GM23338 (cell line): ENCODE data around the gene SBSN. TPM values are rescaled to one million over a fixed set of nuclear protein-coding genes. Genes with fewer than 3 reads are reported as not detected.

Experiments used
- ATAC-seq: fragments of 200-7000 bp; cut with Tn5 transposase; 3 replicates; pipeline ENCODE4 v1.9.1; 2020
- DNase-seq: peaks from one replicate; pipeline ENCODE4 v3.0.0-alpha.2; 2015; ENCODE audit warnings: low spot score
- H2AFZ ChIP-seq: fragments of 200-600 bp; sonication (generic); 2 replicates; pipeline ENCODE4 v1.8.0; 2016; ENCODE audit warnings: antibody characterized with exemption, mild to moderate bottlenecking, moderate library complexity
- H3F3A ChIP-seq: fragments of 200-600 bp; sonication (generic); replicated peaks from 2 replicates; pipeline ENCODE4 v1.8.0; 2017; ENCODE audit warnings: antibody characterized with exemption, mixed run types, low read depth
- H3K27ac ChIP-seq: fragments of 200-600 bp; sonication (generic); 2 replicates; pipeline ENCODE4 v1.6.1; 2016; ENCODE audit warnings: low read depth
- H3K27me3 ChIP-seq: fragments of 200-600 bp; sonication (generic); 2 replicates; pipeline ENCODE4 v1.8.0; 2016; ENCODE audit warnings: mild to moderate bottlenecking, mixed run types, moderate library complexity; ENCODE audit not compliant: insufficient read depth
- H3K36me3 ChIP-seq: fragments of 200-600 bp; sonication (generic); 2 replicates; pipeline ENCODE4 v1.8.0; 2016; ENCODE audit warnings: mild to moderate bottlenecking; ENCODE audit not compliant: insufficient read depth
- H3K4me1 ChIP-seq: fragments of 200-600 bp; sonication (generic); 2 replicates; pipeline ENCODE4 v1.8.0; 2016; ENCODE audit warnings: mild to moderate bottlenecking, moderate library complexity; ENCODE audit not compliant: insufficient read depth
- H3K4me2 ChIP-seq: fragments of 200-600 bp; sonication (generic); 2 replicates; pipeline ENCODE4 v1.7.1; 2017; ENCODE audit warnings: mixed run types
- H3K4me3 ChIP-seq: fragments of 200-600 bp; sonication (generic); 2 replicates; pipeline ENCODE4 v1.6.1; 2016; ENCODE audit warnings: mixed run types
- H3K79me2 ChIP-seq: fragments of 200-600 bp; sonication (generic); replicated peaks from 2 replicates; pipeline ENCODE4 v1.8.0; 2017; ENCODE audit warnings: mild to moderate bottlenecking; ENCODE audit not compliant: insufficient read depth
- H3K9me2 ChIP-seq: fragments of 200-600 bp; sonication (generic); 2 replicates; pipeline ENCODE4 v1.8.0; 2017; ENCODE audit not compliant: insufficient read depth
- H4K20me1 ChIP-seq: fragments of 200-600 bp; sonication (generic); replicated peaks from 2 replicates; pipeline ENCODE4 v1.8.0; 2017; ENCODE audit warnings: mild to moderate bottlenecking; ENCODE audit not compliant: insufficient read depth
- H3K27ac Mint-ChIP-seq: 2 replicates; pipeline ENCODE4 v1.8.0; 2020; ENCODE audit warnings: inconsistent platforms, mild to moderate bottlenecking, moderate library complexity, mixed read lengths
- H3K27me3 Mint-ChIP-seq: 3 replicates; pipeline ENCODE4 v1.8.0; 2022; ENCODE audit warnings: low read depth, mild to moderate bottlenecking, moderate library complexity, mixed read lengths, inconsistent platforms; ENCODE audit not compliant: insufficient read depth, poor library complexity
- H3K36me3 Mint-ChIP-seq: 3 replicates; pipeline ENCODE4 v1.8.0; 2021; ENCODE audit warnings: low read depth, mild to moderate bottlenecking, inconsistent platforms, moderate library complexity, mixed read lengths
- H3K4me1 Mint-ChIP-seq: 3 replicates; pipeline ENCODE4 v1.8.0; 2020; ENCODE audit warnings: mild to moderate bottlenecking, inconsistent platforms, mixed read lengths
- H3K4me3 Mint-ChIP-seq: 3 replicates; pipeline ENCODE4 v1.8.0; 2021; ENCODE audit warnings: moderate library complexity, mild to moderate bottlenecking, inconsistent platforms, mixed read lengths
- H3K9me3 Mint-ChIP-seq: 3 replicates; pipeline ENCODE4 v1.8.0; 2020; ENCODE audit warnings: moderate library complexity, mild to moderate bottlenecking, inconsistent platforms, mixed read lengths
- CREB1 ChIP-seq: fragments of 250-450 bp; sonication (Bioruptor Pico); IDR thresholded peaks from 2 replicates; pipeline ENCODE4 v1.5.0; 2020; ENCODE audit warnings: low read depth, mild to moderate bottlenecking, moderate library complexity
- CTCF ChIP-seq, 2 experiments: fragments of 200-600 bp in 1 of 2; sonication (generic) in 1 of 2; conservative IDR thresholded peaks; 2 replicates each; pipeline versions ENCODE4 v1.5.1 to v1.6.1; 2016 to 2017; ENCODE audit warnings: antibody characterized with exemption in 2 of 2, low read depth in 2 of 2, mild to moderate bottlenecking in 2 of 2, moderate library complexity in 1 of 2
- EZH2 ChIP-seq: fragments of 200-600 bp; sonication (generic); IDR thresholded peaks from one replicate; pipeline ENCODE4 v1.8.0; 2017; ENCODE audit warnings: antibody characterized with exemption, mild to moderate bottlenecking, low read depth; ENCODE audit not compliant: unreplicated experiment
- NANOG ChIP-seq: IDR thresholded peaks from 2 replicates; pipeline ENCODE4 v1.6.1; 2016; ENCODE audit warnings: antibody characterized with exemption, borderline replicate concordance
- REST ChIP-seq: IDR thresholded peaks from one replicate; pipeline ENCODE4 v1.6.1; 2018; ENCODE audit warnings: antibody characterized with exemption; ENCODE audit not compliant: unreplicated experiment
- ZNF331 ChIP-seq: fragments of 250-450 bp; sonication (Bioruptor Pico); IDR thresholded peaks from 2 replicates; pipeline ENCODE4 v1.5.0; 2020; ENCODE audit warnings: low read depth, mild to moderate bottlenecking, moderate library complexity
- polyA plus RNA-seq: library from polyadenylated mRNA; unstranded; fragments of >200 nt; fragmentation: Nextera tagmentation; extraction: Ambion mirVana; gene quantifications from 2 replicates; pipeline ENCODE4 v1.2.1, GENCODE V29; 2016
- total RNA-seq: library from RNA; depleted of rRNA; stranded (reverse); fragments of >200 nt; shearing (Covaris generic); gene quantifications from 2 replicates; pipeline ENCODE4 v1.2.3, GENCODE V29; 2014; rRNA removed

The SBSN gene
- total and polyA plus RNA-seq, 2 experiments from 2014 or later: 0.39 TPM; not detected in 1

- Histone ChIP-seq H3K4me3 (no peak overlapping the region), H4K20me1 (no peaks in the 10 kb centered on the region), H3F3A (no peaks in the 10 kb centered on the region), H3K9me2 (no peaks in the 10 kb centered on the region), H2AFZ (no peak overlapping the region), H3K79me2 (no peaks in the 10 kb centered on the region), H3K27ac (no peak overlapping the region), H3K36me3 (no peaks in the 10 kb centered on the region), H3K4me1 (peaks cover 9% of the 10 kb centered on the region; the same call in 1 of the 2 replicates), H3K27me3 (no peaks in the 10 kb centered on the region), H3K4me2 (no peak overlapping the region)
- Mint-ChIP-seq H3K9me3 (no peaks in the 10 kb centered on the region; the same call in 2 of the 3 replicates), H3K4me1 (peaks cover 9% of the 10 kb centered on the region; the same call in 2 of the 3 replicates), H3K4me3 (no peak overlapping the region), H3K36me3 (no peaks in the 10 kb centered on the region), H3K27ac (no peak overlapping the region), H3K27me3 (peaks cover 23% of the 10 kb centered on the region)
- no peak for TF ChIP-seq NANOG
- TF ChIP-seq REST: no peak
- TF ChIP-seq EZH2: no peak
- no peak for TF ChIP-seq ZNF331 (CRISPR knock-in tag)
- TF ChIP-seq CTCF (conservative IDR thresholded peaks at IDR 0.05; ENCODE audit: low read depth in 2 of 2): no peak
- TF ChIP-seq CREB1 (CRISPR knock-in tag): no peak
- DNase-seq (no peak), ATAC-seq (no peak)
Observed at GRCh38 chr19:35474104-35474503, 54.0 kb downstream of the SBSN start.

Other genes starting within 250 kb of the SBSN start
- not detected in 2 replicates for gene HAMP, start 245.8 kb downstream of the SBSN start, total RNA-seq
- 0.65 TPM in 1 of 2 replicates, not detected in the other for gene HAMP, start 245.8 kb downstream of the SBSN start, polyA plus RNA-seq
- gene MAG, start 236.2 kb downstream of the SBSN start, total RNA-seq: 1.3 and 1.8 TPM in 2 replicates
- gene MAG, start 236.2 kb downstream of the SBSN start, polyA plus RNA-seq: 0.61 and 0.85 TPM in 2 replicates
- 0.10 and 0.12 TPM in 2 replicates for gene CD22, start 199.1 kb downstream of the SBSN start, total RNA-seq
- 0.32 and 0.66 TPM in 2 replicates for gene CD22, start 199.1 kb downstream of the SBSN start, polyA plus RNA-seq
- gene FFAR1, start 180.4 kb downstream of the SBSN start, total RNA-seq: not detected in 2 replicates
- not detected in 2 replicates for gene FFAR1, start 180.4 kb downstream of the SBSN start, polyA plus RNA-seq
- gene FFAR3, start 169.9 kb downstream of the SBSN start, total RNA-seq: 0.35 TPM in 1 of 2 replicates, not detected in the other
- not detected in 2 replicates for gene FFAR3, start 169.9 kb downstream of the SBSN start, polyA plus RNA-seq
- gene GPR42, start 157.2 kb downstream of the SBSN start, total RNA-seq: not detected in 2 replicates
- gene GPR42, start 157.2 kb downstream of the SBSN start, polyA plus RNA-seq: not detected in 2 replicates
- not detected in 2 replicates for gene FFAR2, start 80.1 kb downstream of the SBSN start, total RNA-seq
- not detected in 2 replicates for gene FFAR2, start 80.1 kb downstream of the SBSN start, polyA plus RNA-seq
- not detected in 2 replicates for gene KRTDAP, start 37.8 kb downstream of the SBSN start, total RNA-seq
- 1.6 and 2.7 TPM in 2 replicates for gene KRTDAP, start 37.8 kb downstream of the SBSN start, polyA plus RNA-seq
- gene DMKN, start 14.7 kb downstream of the SBSN start, total RNA-seq: 259 and 276 TPM in 2 replicates
- gene DMKN, start 14.7 kb downstream of the SBSN start, polyA plus RNA-seq: 569 and 615 TPM in 2 replicates
- not detected in 2 replicates for gene GAPDHS, start 5.1 kb upstream of the SBSN start, total RNA-seq
- 0.21 TPM in 1 of 2 replicates, not detected in the other for gene GAPDHS, start 5.1 kb upstream of the SBSN start, polyA plus RNA-seq
- 164 and 170 TPM in 2 replicates for gene TMEM147, start 17.3 kb upstream of the SBSN start, total RNA-seq
- gene TMEM147, start 17.3 kb upstream of the SBSN start, polyA plus RNA-seq: 272 TPM in 2 replicates
- 0.62 and 0.63 TPM in 2 replicates for gene ATP4A, start 35.3 kb upstream of the SBSN start, total RNA-seq
- gene ATP4A, start 35.3 kb upstream of the SBSN start, polyA plus RNA-seq: 0.61 and 1.0 TPM in 2 replicates
- not detected in 2 replicates for gene PMIS2, start 57.9 kb upstream of the SBSN start, total RNA-seq
- not detected in 2 replicates for gene PMIS2, start 57.9 kb upstream of the SBSN start, polyA plus RNA-seq
- gene HAUS5, start 84.4 kb upstream of the SBSN start, total RNA-seq: 17.9 and 21.9 TPM in 2 replicates
- gene HAUS5, start 84.4 kb upstream of the SBSN start, polyA plus RNA-seq: 22.3 and 23.2 TPM in 2 replicates
- gene RBM42, start 100.7 kb upstream of the SBSN start, total RNA-seq: 58.3 and 74.7 TPM in 2 replicates
- 78.2 and 82.9 TPM in 2 replicates for gene RBM42, start 100.7 kb upstream of the SBSN start, polyA plus RNA-seq
- 0.87 TPM in 1 of 2 replicates, not detected in the other for gene ETV2, start 113.4 kb upstream of the SBSN start, total RNA-seq
- 1.5 and 1.7 TPM in 2 replicates for gene ETV2, start 113.4 kb upstream of the SBSN start, polyA plus RNA-seq
- 564 and 722 TPM in 2 replicates for gene COX6B1, start 120.0 kb upstream of the SBSN start, total RNA-seq
- gene COX6B1, start 120.0 kb upstream of the SBSN start, polyA plus RNA-seq: 1,532 and 1,702 TPM in 2 replicates
- 0.42 TPM in 1 of 2 replicates, not detected in the other for gene UPK1A, start 138.2 kb upstream of the SBSN start, total RNA-seq
- gene UPK1A, start 138.2 kb upstream of the SBSN start, polyA plus RNA-seq: 1.0 and 1.5 TPM in 2 replicates
- gene ZBTB32, start 176.2 kb upstream of the SBSN start, total RNA-seq: 1.8 TPM in 1 of 2 replicates, not detected in the other
- gene ZBTB32, start 176.2 kb upstream of the SBSN start, polyA plus RNA-seq: 0.45 and 0.65 TPM in 2 replicates
- gene KMT2B, start 189.7 kb upstream of the SBSN start, total RNA-seq: 36.2 and 49.8 TPM in 2 replicates
- gene KMT2B, start 189.7 kb upstream of the SBSN start, polyA plus RNA-seq: 15.5 and 15.8 TPM in 2 replicates
- gene IGFLR1, start 214.1 kb upstream of the SBSN start, total RNA-seq: 7.8 and 14.4 TPM in 2 replicates
- gene IGFLR1, start 214.1 kb upstream of the SBSN start, polyA plus RNA-seq: 17.8 and 18.1 TPM in 2 replicates
- gene U2AF1L4, start 217.1 kb upstream of the SBSN start, total RNA-seq: 13.1 and 14.3 TPM in 2 replicates
- gene U2AF1L4, start 217.1 kb upstream of the SBSN start, polyA plus RNA-seq: 20.0 and 23.7 TPM in 2 replicates
- 18.5 and 20.6 TPM in 2 replicates for gene PSENEN, start 217.3 kb upstream of the SBSN start, total RNA-seq
- 175 and 197 TPM in 2 replicates for gene PSENEN, start 217.3 kb upstream of the SBSN start, polyA plus RNA-seq
- gene LIN37, start 220.3 kb upstream of the SBSN start, total RNA-seq: 6.8 and 7.1 TPM in 2 replicates
- gene LIN37, start 220.3 kb upstream of the SBSN start, polyA plus RNA-seq: 4.3 and 8.3 TPM in 2 replicates
- gene HSPB6, start 228.7 kb upstream of the SBSN start, total RNA-seq: 0.27 and 0.87 TPM in 2 replicates
- 3.2 and 3.9 TPM in 2 replicates for gene HSPB6, start 228.7 kb upstream of the SBSN start, polyA plus RNA-seq
- gene PROSER3, start 229.9 kb upstream of the SBSN start, total RNA-seq: 14.7 and 28.0 TPM in 2 replicates
- 21.8 and 24.1 TPM in 2 replicates for gene PROSER3, start 229.9 kb upstream of the SBSN start, polyA plus RNA-seq
- 17.7 and 22.1 TPM in 2 replicates for gene ARHGAP33, start 247.3 kb upstream of the SBSN start, total RNA-seq
- gene ARHGAP33, start 247.3 kb upstream of the SBSN start, polyA plus RNA-seq: 10.3 and 11.6 TPM in 2 replicates